Esophagus muscularis mucosa (tissue), 4 donors: ENCODE results near the gene VWA5B1. TPM values are rescaled to one million over a fixed set of nuclear protein-coding genes. Genes with fewer than 3 reads are reported as not detected.

Source experiments
- DNase-seq: peaks from one replicate; pipeline ENCODE4 v3.0.0-alpha.2; 2017; ENCODE audit errors: extremely low spot score
- H3K27ac ChIP-seq, 4 donors: fragments of 200-600 bp; sonication (generic); replicated peaks in 1 of 4; 1 replicate in 3 of 4; 2 replicates in 1 of 4; pipeline ENCODE4 v1.5.1; 2016 to 2019; ENCODE audit warnings: mild to moderate bottlenecking in 1 of 4
- H3K27me3 ChIP-seq, 4 donors: fragments of 200-600 bp; sonication (generic); one replicate each; pipeline versions ENCODE4 v1.5.1 to v1.6.0; 2016 to 2019
- H3K36me3 ChIP-seq, 4 donors: fragments of 200-600 bp; sonication (generic); one replicate each; pipeline ENCODE4 v1.5.1; 2016 to 2019
- H3K4me1 ChIP-seq, 4 donors: fragments of 200-600 bp; sonication (generic); one replicate each; pipeline ENCODE4 v1.5.1; 2016 to 2019
- H3K4me3 ChIP-seq, 4 donors: fragments of 200-600 bp; sonication (generic); 1 replicate in 2 of 4; 2 replicates in 2 of 4; pipeline ENCODE4 v1.5.1; 2016 to 2019; ENCODE audit warnings: mild to moderate bottlenecking in 4 of 4, moderate library complexity in 1 of 4
- H3K9me3 ChIP-seq, 4 donors: fragments of 200-600 bp; sonication (generic); 1 replicate in 3 of 4; 2 replicates in 1 of 4; pipeline ENCODE4 v1.5.1; 2016 to 2019
- CTCF ChIP-seq, 3 experiments: fragments of 200-600 bp in 2 of 3; fragments of 450-650 bp in 1 of 3; sonication (generic) in 2 of 3; IDR thresholded peaks; one replicate each; pipeline ENCODE4 v1.5.1; 2017 to 2019; ENCODE audit warnings: antibody characterized with exemption in 3 of 3, mild to moderate bottlenecking in 2 of 3, moderate library complexity in 1 of 3
- EP300 ChIP-seq: sonication (generic); formaldehyde crosslinking; IDR thresholded peaks from one replicate; pipeline ENCODE4 v1.6.1; 2017; ENCODE audit warnings: antibody characterized with exemption
- POLR2A ChIP-seq: fragments of 450-650 bp; IDR thresholded peaks from one replicate; pipeline ENCODE4 v1.6.1; 2017; ENCODE audit warnings: antibody characterized with exemption, moderate library complexity, mild to moderate bottlenecking, low read depth
- POLR2AphosphoS5 ChIP-seq, 2 donors: sonication (generic); formaldehyde crosslinking; IDR thresholded peaks; one replicate each; pipeline ENCODE4 v1.6.1; 2017; ENCODE audit warnings: antibody characterized with exemption in 2 of 2
- whole genome bisulfite sequencing: methylation state at CpG from one replicate; pipeline ENCODE4 v1.1.5; 2018; 5-methylcytosine and 5-hydroxymethylcytosine counted together
- intact Hi-C: fragments of 100-400 bp; cut with DNase I; formaldehyde crosslinking; loops from one replicate; pipeline ENCODE4 v1.15.1; 2023
- total RNA-seq, 4 donors: library from RNA; depleted of rRNA; stranded (reverse); fragments of >200 nt; gene quantifications; one replicate each; pipeline versions ENCODE4 v1.1.0 to v1.2.1, GENCODE V29; 2016

VWA5B1 gene
- total RNA-seq, 4 donors from 2014 or later: under 0.01 TPM; not detected in 3

- Histone ChIP-seq H3K36me3 (no peaks in the 10 kb centered on the region), H3K27ac (no peak overlapping the region), H3K9me3 (no peaks in the 10 kb centered on the region), H3K4me1 (peaks cover 13 to 24% (median 23%) of the 10 kb centered on the region in 4 donors), H3K27me3 (peaks cover 0 to 94% (median 29%) of the 10 kb centered on the region in 4 donors), H3K4me3 (peak overlapping the region; percentile 39 to 53 (median 41))
- no peak for DNase-seq
- intact Hi-C loops: no loop called here
- WGBS: 5% methylated on average over 11 of the region's 11 CpGs
- TF ChIP-seq EP300: no peak
- TF ChIP-seq POLR2AphosphoS5 (IDR thresholded peaks at IDR 0.05): no peak
- TF ChIP-seq CTCF (IDR thresholded peaks at IDR 0.05): peak in 1 of 3 experiments; percentile 49
- no peak for TF ChIP-seq POLR2A
These were observed 76.5 kb downstream of the VWA5B1 start for GRCh38 chr1:20367116-20367585.

- DNase-seq: no peak
- 66% methylated on average over 10 of the region's 10 CpGs for WGBS
- TF ChIP-seq POLR2A (no peak), POLR2AphosphoS5 (IDR thresholded peaks at IDR 0.05) (no peak), EP300 (no peak), CTCF (IDR thresholded peaks at IDR 0.05) (no peak)
- Histone ChIP-seq H3K4me3 (no peak overlapping the region), H3K9me3 (no peaks in the 10 kb centered on the region), H3K27me3 (peaks cover 0 to 95% (median 29%) of the 10 kb centered on the region in 4 donors), H3K36me3 (no peaks in the 10 kb centered on the region), H3K27ac (no peak overlapping the region), H3K4me1 (peaks cover 13 to 24% (median 23%) of the 10 kb centered on the region in 4 donors)
- intact Hi-C loops: no loop called here
These were observed 77.0 kb downstream of the VWA5B1 start for GRCh38 chr1:20367626-20368025.

DNA sequence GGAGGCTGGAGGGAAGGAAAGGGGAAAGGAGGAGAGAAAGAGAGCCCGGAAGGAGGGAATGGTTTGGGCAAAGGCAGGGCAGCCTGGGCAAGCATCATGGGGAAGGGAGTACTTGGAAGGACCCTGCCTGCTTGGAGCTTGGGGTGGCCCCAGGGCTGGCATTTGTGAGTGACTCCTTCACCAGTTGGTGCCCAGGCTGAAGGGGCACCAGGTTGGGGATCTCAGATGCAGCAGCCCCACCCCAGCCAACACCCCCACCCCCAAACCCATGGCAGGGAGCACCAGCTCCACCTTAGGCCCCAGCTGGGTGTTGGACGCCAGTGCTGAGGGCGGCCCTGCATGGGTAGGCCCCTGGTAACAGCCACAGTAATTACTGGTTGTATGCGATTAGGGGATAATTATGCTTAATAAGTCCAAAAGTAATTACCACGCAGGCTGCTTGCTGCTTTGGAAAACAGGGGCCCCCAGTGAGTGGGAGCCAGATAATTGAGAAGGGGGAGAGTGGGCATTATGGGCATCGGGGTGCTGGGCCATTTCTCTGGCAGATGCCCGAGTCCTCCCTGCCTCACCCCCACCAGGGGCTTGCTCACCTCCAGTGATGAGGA is 78.3 kb downstream of the VWA5B1 start:
- no peak overlapping the region for H3K27ac ChIP-seq
- peaks cover 0 to 89% (median 28%) of the 10 kb centered on the region in 4 donors for H3K27me3 ChIP-seq
- no peak for DNase-seq
- intact Hi-C loops: no loop called here
- peaks cover 13 to 24% (median 23%) of the 10 kb centered on the region in 4 donors for H3K4me1 ChIP-seq
- H3K4me3 ChIP-seq: no peak overlapping the region
- no peaks in the 10 kb centered on the region for H3K36me3 ChIP-seq
- H3K9me3 ChIP-seq: no peaks in the 10 kb centered on the region
- TF ChIP-seq POLR2AphosphoS5 (IDR thresholded peaks at IDR 0.05) (no peak), EP300 (no peak), POLR2A (no peak), CTCF (IDR thresholded peaks at IDR 0.05) (no peak)
- WGBS: 89% methylated on average over 7 of the region's 7 CpGs

DNA sequence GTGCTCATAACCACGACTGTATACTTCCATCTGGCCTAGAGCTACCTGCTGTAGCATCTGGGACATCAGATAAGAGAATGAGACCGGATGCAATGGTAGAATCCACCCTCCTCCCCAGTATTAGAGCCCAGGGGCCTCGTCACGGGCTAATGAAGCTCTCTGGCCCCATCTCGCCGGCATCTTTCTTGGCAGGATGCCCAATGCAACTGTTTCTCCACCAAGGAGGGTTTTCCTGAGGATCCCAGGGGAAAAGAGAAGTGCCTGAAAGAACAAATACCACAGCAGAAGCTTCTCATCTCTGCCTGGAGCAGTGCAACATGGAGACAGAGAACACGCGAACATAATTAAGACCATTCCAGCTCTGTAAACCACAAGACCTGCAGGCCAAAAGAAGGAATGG is 80.0 kb downstream of the VWA5B1 start:
- 53% methylated on average over 8 of the region's 8 CpGs for WGBS
- no peaks in the 10 kb centered on the region for H3K36me3 ChIP-seq
- intact Hi-C loops: loop anchor here (10.0 kb wide), 1 partner anchor 156 kb away; no protein-coding TSS in a partner anchor
- H3K27ac ChIP-seq: no peak overlapping the region
- H3K4me1 ChIP-seq: peaks cover 13 to 22% (median 21%) of the 10 kb centered on the region in 4 donors
- TF ChIP-seq CTCF (IDR thresholded peaks at IDR 0.05) (no peak), POLR2AphosphoS5 (IDR thresholded peaks at IDR 0.05) (no peak), POLR2A (no peak), EP300 (no peak)
- no peaks in the 10 kb centered on the region for H3K9me3 ChIP-seq
- no peak overlapping the region for H3K4me3 ChIP-seq
- DNase-seq: no peak
- H3K27me3 ChIP-seq: peaks cover 0 to 87% (median 25%) of the 10 kb centered on the region in 4 donors
